BLaER1 (cell line): ENCODE measurements around the gene PCSK6.

Experiments
- H3K27ac ChIP-seq: shearing (Covaris generic); formaldehyde crosslinking; 2 replicates; pipeline ENCODE4 v1.8.1; 2022
- H3K27me3 ChIP-seq: shearing (Covaris generic); formaldehyde crosslinking; 2 replicates; pipeline ENCODE4 v1.8.1; 2022
- H3K36me3 ChIP-seq: shearing (Covaris generic); formaldehyde crosslinking; 2 replicates; pipeline ENCODE4 v1.8.1; 2022
- H3K4me1 ChIP-seq: shearing (Covaris generic); formaldehyde crosslinking; 2 replicates; pipeline ENCODE4 v1.8.1; 2022
- H3K4me2 ChIP-seq: shearing (Covaris generic); formaldehyde crosslinking; 2 replicates; pipeline ENCODE4 v1.8.1; 2022
- H3K4me3 ChIP-seq: shearing (Covaris generic); formaldehyde crosslinking; 2 replicates; pipeline ENCODE4 v1.8.1; 2022
- H3K9ac ChIP-seq: shearing (Covaris generic); formaldehyde crosslinking; 2 replicates; pipeline ENCODE4 v1.8.1; 2022
- H3K9me3 ChIP-seq: shearing (Covaris generic); formaldehyde crosslinking; 2 replicates; pipeline ENCODE4 v1.8.1; 2022
- H4K20me1 ChIP-seq: shearing (Covaris generic); formaldehyde crosslinking; 2 replicates; pipeline ENCODE4 v1.8.1; 2022
- Cebpa-rat ChIP-seq: shearing (Covaris generic); IDR thresholded peaks from 2 replicates; pipeline ENCODE4 v1.8.1; 2022

The PCSK6 gene

GRCh38 chr15:101479342-101479845, 10.1 kb downstream of the PCSK6 start:
- Histone ChIP-seq H3K36me3 (no peaks in the 10 kb centered on the region), H4K20me1 (no peaks in the 10 kb centered on the region), H3K9ac (no peak overlapping the region), H3K27ac (no peak overlapping the region), H3K9me3 (no peaks in the 10 kb centered on the region), H3K4me3 (no peak overlapping the region), H3K4me1 (no peaks in the 10 kb centered on the region), H3K4me2 (no peak overlapping the region), H3K27me3 (no peaks in the 10 kb centered on the region)
- TF ChIP-seq Cebpa-rat = no peak

- Histone ChIP-seq H4K20me1 (no peaks in the 10 kb centered on the region), H3K9me3 (no peaks in the 10 kb centered on the region), H3K4me1 (no peaks in the 10 kb centered on the region), H3K4me3 (no peak overlapping the region), H3K9ac (no peak overlapping the region), H3K27ac (no peak overlapping the region), H3K36me3 (no peaks in the 10 kb centered on the region), H3K27me3 (no peaks in the 10 kb centered on the region), H3K4me2 (no peak overlapping the region)
- TF ChIP-seq Cebpa-rat = no peak
Observed at GRCh38 chr15:101478701-101479341, 10.7 kb downstream of the PCSK6 start.

DNA sequence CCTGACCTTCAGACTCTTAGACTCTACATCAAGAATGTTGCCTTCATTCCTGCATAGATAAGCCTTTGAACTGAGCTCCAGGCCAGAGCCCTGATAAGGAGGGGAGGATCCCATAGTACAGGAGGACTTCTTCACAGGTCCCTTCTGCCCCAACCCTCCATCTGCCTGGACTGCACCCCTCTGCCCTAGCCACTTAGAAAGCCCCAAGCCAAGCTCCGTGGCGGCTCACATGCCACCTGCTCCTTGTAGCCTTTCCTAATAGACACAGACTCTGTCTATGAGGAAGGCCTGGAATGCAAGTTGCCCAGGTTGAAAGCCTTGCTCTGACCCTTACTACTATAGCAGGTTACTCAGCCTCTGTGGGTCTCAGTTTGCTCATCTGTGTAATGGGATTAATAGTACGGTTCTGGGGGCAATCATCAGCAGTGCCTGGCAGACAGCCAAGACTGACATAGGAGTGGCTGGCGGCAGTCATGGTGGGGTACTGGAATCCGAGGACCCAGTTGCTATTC, 11.6 kb downstream of the PCSK6 start:
- TF ChIP-seq Cebpa-rat = no peak
- Histone ChIP-seq H3K4me2 (no peak overlapping the region), H3K4me3 (no peak overlapping the region), H3K9ac (no peak overlapping the region), H3K36me3 (no peaks in the 10 kb centered on the region), H3K4me1 (no peaks in the 10 kb centered on the region), H3K9me3 (no peaks in the 10 kb centered on the region), H3K27me3 (no peaks in the 10 kb centered on the region), H3K27ac (no peak overlapping the region), H4K20me1 (no peaks in the 10 kb centered on the region)

DNA sequence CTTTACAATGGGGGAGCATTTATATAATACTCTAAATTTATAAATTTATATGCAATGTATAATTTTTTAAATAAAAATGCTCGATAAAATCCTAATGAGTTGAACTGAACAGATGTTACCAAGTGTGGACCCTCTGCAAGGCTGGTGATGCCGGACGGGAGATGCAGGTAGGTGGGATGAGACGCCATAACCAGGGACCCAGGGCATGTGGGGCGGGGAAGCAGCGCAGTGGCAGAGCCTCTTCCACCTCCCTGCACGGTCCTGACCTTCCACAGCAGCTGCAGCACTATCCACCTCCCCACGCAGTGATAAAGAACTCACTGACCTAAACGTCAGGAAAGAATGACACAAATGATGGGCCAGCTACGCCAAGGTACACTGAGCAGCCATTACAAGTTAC, 12.8 kb downstream of the PCSK6 start:
- H4K20me1 ChIP-seq = no peaks in the 10 kb centered on the region
- H3K27me3 ChIP-seq = no peaks in the 10 kb centered on the region
- no peak for TF ChIP-seq Cebpa-rat
- no peak overlapping the region for H3K4me3 ChIP-seq
- no peak overlapping the region for H3K4me2 ChIP-seq
- no peaks in the 10 kb centered on the region for H3K36me3 ChIP-seq
- no peaks in the 10 kb centered on the region for H3K9me3 ChIP-seq
- no peak overlapping the region for H3K9ac ChIP-seq
- no peak overlapping the region for H3K27ac ChIP-seq
- no peaks in the 10 kb centered on the region for H3K4me1 ChIP-seq

GRCh38 chr15:101474983-101475382, 14.5 kb downstream of the PCSK6 start:
- Histone ChIP-seq H3K4me3 (no peak overlapping the region), H3K36me3 (no peaks in the 10 kb centered on the region), H4K20me1 (no peaks in the 10 kb centered on the region), H3K4me2 (no peak overlapping the region), H3K9me3 (no peaks in the 10 kb centered on the region), H3K27me3 (no peaks in the 10 kb centered on the region), H3K4me1 (no peaks in the 10 kb centered on the region), H3K9ac (no peak overlapping the region), H3K27ac (no peak overlapping the region)
- no peak for TF ChIP-seq Cebpa-rat

DNA sequence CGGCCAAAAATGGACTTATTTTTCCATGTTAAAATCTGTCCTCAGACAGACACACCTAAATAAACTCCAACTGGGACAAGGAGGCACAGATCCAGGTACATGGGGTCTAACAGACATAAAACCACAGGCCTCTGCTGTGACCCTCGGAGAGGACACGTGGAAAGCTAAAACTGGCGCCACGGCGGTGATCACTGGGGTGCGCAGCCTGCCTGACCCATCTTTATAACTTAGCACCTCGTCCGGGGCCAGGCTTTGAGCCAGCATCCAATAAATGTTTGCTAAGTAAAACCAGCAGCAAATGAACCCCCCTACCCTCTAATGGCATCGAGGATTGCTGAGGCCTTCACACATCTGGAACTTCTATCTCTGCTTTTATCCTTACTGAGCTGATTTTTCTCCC, 15.3 kb downstream of the PCSK6 start:
- H3K27me3 ChIP-seq = no peaks in the 10 kb centered on the region
- H3K4me3 ChIP-seq = no peak overlapping the region
- no peak overlapping the region for H3K9ac ChIP-seq
- H3K4me2 ChIP-seq = no peak overlapping the region
- no peaks in the 10 kb centered on the region for H3K9me3 ChIP-seq
- H3K27ac ChIP-seq = no peak overlapping the region
- no peak for TF ChIP-seq Cebpa-rat
- no peaks in the 10 kb centered on the region for H3K36me3 ChIP-seq
- no peaks in the 10 kb centered on the region for H4K20me1 ChIP-seq
- no peaks in the 10 kb centered on the region for H3K4me1 ChIP-seq

DNA sequence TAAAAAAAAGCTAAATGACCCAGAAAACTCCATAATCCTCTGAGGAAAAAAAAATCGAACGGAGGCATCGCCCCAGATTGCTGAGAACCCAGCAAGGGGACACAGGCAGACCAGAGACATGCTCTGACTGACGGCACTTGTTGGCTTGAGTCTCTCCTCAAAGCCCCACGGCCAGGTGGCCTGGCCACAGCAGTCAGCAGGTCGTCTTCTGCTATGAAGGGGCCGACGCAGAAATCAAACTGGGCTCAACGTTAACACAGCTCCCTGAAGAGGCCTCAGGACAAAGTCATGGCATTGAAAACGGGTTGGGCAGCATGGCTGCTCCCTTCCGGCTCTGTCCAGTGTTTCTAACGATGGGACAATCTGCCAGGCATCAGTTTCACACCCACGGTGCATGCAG, 17.5 kb downstream of the PCSK6 start:
- no peak overlapping the region for H3K9ac ChIP-seq
- no peak overlapping the region for H3K27ac ChIP-seq
- H3K36me3 ChIP-seq = no peaks in the 10 kb centered on the region
- no peaks in the 10 kb centered on the region for H3K4me1 ChIP-seq
- no peak overlapping the region for H3K4me3 ChIP-seq
- no peaks in the 10 kb centered on the region for H4K20me1 ChIP-seq
- H3K27me3 ChIP-seq = no peaks in the 10 kb centered on the region
- H3K9me3 ChIP-seq = no peaks in the 10 kb centered on the region
- no peak overlapping the region for H3K4me2 ChIP-seq
- TF ChIP-seq Cebpa-rat = no peak

DNA sequence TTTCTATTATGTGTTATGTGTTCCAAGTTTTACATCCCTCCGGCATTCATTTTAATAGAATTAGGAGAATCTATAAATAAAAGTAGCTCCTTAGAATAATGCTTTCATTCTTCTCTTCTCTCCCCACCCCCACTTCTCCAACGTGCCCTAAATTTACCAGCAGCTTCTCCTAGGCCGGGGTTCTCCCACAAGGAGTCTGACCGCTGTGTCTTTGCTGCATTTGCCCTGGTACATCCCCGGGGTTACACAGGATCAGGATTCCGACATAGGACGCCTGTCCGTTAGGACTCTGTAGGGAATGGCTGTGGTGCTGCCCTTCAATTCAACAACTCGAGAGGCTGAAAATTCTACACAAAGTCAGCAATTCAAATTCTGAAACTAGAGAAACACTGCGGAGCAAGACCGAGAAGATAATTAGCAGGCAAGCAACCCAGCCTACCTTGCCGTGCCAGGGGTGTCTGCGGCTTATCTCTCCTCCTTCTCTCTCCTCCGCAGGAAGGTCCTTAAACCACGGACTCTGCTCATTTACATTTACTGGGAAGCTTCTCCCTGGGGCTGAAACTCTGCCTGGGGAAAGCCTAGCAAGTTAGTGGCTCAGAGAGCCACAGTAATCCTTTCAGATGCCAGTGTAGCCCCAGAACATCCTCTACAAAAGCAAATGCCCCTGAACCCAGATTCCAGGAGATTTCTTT, 18.8 kb downstream of the PCSK6 start:
- no peak for TF ChIP-seq Cebpa-rat
- Histone ChIP-seq H3K4me2 (no peak overlapping the region), H3K27ac (no peak overlapping the region), H3K9me3 (peaks cover 11% of the 10 kb centered on the region), H3K4me3 (no peak overlapping the region), H3K9ac (no peak overlapping the region), H4K20me1 (no peaks in the 10 kb centered on the region), H3K4me1 (no peaks in the 10 kb centered on the region), H3K27me3 (no peaks in the 10 kb centered on the region), H3K36me3 (no peaks in the 10 kb centered on the region)

DNA sequence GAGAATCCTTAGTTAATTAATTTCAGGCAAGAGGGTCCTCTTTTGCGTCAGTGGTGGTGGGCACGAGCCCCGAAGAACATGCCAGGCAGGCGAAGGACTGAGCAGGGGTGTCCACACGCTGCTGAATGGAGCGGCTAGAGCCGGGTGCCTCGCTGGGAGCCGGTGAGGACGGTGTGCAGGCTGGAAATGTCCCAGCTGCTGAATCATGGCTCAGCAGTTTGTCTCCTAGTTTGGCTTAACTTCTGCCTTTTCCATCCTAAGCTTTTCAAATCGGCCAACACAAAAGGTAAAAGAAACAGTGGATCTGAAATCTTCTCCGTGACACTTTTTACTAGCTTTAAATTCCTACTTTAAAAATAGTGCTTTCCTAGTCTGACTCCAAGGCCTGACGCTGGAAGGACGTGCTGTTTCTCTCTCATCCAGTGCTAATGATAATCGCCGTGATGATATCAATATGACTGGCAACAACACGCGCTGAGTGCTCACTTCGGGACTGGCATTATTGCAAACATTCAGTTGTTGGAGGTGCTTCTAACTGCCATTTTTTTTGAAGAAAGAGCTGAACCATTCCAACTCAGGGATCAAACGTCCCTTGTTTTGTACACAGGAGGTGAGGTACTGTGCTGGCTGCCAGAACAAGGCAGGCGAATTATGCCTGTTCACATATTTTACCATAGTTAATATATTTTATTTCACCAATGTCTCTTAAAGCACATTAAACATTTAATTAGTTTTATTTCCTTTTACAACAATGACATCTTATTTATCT, 19.8 kb downstream of the PCSK6 start:
- Histone ChIP-seq H3K27me3 (no peaks in the 10 kb centered on the region), H3K9me3 (peaks cover 20% of the 10 kb centered on the region), H3K4me1 (no peaks in the 10 kb centered on the region), H4K20me1 (no peaks in the 10 kb centered on the region), H3K4me3 (no peak overlapping the region), H3K27ac (no peak overlapping the region), H3K36me3 (no peaks in the 10 kb centered on the region), H3K4me2 (no peak overlapping the region), H3K9ac (no peak overlapping the region)
- no peak for TF ChIP-seq Cebpa-rat

GRCh38 chr15:101466188-101466587, 23.3 kb downstream of the PCSK6 start:
- Histone ChIP-seq H3K27ac (no peak overlapping the region), H3K4me3 (no peak overlapping the region), H3K4me1 (peaks cover 4% of the 10 kb centered on the region), H3K27me3 (no peaks in the 10 kb centered on the region), H3K9ac (no peak overlapping the region), H3K9me3 (peaks cover 22% of the 10 kb centered on the region), H3K36me3 (no peaks in the 10 kb centered on the region), H3K4me2 (no peak overlapping the region), H4K20me1 (no peaks in the 10 kb centered on the region)
- TF ChIP-seq Cebpa-rat = no peak
